COLO829 (cell line): Measurements from ENCODE around the gene TELO2.
"Not testable (repeated sequence)": the region's sequence is repeated elsewhere in the genome, so short reads cannot be mapped to it uniquely, and the experiment has no call there.

Experiments
- DNase-seq: peaks from one replicate; pipeline ENCODE4 v3.0.0; 2012; ENCODE audit warnings: low spot score

The TELO2 gene

DNA sequence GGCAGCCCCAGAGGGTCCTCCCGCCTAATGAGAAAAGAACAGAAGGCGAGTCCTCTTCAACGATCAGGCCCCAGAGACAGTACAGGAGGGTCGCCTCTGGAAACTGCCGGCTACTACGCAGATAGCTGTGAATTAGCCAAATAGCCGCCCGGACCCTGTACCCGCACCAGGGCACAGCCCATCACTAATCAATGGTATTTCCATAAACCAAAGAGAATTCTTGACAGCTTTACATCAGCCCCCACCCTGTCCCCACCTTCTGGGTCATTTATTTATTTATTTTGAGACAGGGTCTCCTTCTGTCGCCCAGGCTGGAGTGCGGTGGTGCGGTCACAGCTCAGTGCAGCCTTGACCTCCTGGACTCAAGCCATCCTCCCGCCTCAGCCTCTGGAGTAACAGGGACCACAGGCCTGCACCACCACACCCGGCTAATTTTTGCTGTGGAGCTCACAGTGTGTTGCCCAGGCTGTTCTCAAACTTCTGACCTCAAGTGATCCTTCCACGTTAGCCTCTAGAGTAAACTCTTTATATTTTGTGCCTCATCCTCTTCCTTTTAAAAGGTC, 17.5 kb upstream of the TELO2 start:
- no peak for DNase-seq

DNA sequence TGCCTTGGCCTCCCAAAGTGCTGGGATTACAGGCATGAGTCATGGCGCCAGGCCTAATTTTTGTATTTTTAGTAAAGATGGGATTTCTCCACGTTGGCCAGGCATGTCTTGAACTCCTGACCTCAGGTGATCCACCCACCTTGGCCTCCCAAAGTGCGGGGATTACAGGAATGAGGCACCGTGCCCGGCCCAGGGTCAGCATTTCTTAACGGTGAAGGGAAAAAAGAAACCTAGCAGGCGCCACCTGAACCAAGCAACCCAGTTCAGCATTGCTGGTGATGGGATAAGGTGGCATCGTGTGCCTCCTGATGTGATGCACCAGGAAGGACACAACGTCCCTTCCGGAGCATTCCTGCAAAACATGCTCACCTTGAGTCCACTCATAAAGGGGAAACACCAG, 16.1 kb upstream of the TELO2 start:
- DNase-seq = no peak

DNA sequence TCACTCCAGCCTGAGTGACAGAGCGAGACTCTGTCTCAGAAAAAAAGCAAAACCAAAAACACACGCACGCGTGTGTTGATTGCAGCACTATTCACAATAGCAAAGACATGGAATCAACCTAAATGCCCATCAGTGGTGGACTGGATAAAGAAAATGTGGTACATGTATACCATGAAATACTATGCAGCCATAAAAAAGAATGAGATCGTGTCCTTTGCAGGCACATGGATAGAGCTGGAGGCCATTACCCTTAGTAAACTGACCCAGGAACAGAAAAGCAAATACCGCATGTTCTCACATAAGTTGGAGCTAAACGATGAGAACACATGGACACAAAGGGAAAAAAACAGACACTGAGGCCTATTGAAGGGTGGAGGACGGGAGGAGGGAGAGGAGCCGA, 14.2 kb upstream of the TELO2 start:
- not testable (repeated sequence) for DNase-seq

DNA sequence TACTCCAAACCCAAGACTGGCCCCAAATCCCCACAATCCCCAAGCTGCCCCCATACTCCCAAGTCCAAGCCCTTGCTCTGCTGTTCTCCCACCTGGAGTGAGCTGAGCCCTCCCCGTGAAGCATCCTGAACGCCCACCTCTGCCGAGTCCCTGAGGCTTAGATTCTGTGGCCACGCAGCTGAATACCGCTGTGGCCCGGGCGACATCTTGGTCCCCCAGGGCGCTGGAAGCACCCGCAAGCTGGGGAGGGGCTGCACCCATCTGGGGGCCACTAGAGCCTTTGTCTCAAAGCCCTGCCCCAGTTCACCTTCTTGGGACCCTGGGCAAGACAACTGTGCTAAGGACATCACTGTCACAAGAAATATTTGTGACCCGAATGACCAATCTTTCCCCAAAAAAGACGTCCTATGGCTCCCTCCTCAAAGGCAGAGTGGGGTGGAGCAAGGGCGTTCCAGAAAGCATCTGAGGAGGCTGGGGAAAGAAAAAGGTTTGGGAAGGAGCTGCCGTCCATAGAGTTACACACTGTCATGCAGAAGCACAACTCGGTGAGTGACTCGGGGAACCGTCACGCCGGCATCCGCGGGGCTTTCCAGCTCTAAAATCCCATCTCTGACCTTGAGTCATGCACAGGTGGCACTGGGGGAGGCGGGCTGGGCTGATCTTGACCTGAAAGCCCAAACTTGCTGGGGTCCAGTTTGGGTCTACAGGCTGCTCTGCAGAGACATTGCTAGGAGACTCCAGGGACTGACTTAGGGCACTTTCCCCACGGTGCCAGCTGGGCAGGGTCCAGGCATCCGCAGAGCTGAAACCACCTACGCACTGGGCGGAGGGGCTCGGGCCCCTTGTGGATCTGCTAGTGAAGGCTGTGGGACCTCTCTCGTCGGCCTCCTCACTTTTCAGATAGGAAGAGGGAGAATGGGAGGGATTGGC, 11.0 kb upstream of the TELO2 start:
- DNase-seq = no peak

DNA sequence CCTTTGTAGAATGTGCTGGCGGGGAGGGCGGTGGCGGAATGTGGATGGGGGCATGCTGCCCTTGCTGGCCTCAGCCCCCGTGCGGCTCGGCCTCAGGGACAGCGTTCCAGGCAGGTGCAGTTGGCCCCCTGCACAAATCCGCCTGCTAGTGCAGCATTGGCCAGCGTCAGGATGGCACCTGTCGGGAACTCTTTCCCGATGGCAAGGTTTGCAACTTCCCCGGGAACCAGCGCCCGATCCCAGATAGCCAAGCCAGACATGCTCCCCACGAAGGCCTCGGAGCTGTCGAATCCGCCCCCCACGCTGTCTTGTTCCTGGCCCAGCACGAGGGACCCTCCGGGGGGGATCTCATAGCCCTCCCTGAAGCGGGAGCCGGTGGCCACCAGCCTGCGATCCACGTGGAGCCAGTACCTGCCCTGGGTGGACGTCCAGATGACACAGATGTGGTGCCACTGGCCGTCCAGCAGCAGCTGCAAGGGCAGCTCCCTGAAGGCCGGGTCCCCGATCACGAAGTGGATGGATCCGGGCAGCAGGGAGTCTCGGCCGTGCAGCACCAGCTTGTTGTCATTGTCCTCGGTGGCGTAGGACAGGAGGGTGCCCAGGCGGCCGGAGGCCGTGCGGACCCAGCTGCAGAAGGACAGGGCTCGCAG, 7.2 kb upstream of the TELO2 start:
- no peak for DNase-seq

DNA sequence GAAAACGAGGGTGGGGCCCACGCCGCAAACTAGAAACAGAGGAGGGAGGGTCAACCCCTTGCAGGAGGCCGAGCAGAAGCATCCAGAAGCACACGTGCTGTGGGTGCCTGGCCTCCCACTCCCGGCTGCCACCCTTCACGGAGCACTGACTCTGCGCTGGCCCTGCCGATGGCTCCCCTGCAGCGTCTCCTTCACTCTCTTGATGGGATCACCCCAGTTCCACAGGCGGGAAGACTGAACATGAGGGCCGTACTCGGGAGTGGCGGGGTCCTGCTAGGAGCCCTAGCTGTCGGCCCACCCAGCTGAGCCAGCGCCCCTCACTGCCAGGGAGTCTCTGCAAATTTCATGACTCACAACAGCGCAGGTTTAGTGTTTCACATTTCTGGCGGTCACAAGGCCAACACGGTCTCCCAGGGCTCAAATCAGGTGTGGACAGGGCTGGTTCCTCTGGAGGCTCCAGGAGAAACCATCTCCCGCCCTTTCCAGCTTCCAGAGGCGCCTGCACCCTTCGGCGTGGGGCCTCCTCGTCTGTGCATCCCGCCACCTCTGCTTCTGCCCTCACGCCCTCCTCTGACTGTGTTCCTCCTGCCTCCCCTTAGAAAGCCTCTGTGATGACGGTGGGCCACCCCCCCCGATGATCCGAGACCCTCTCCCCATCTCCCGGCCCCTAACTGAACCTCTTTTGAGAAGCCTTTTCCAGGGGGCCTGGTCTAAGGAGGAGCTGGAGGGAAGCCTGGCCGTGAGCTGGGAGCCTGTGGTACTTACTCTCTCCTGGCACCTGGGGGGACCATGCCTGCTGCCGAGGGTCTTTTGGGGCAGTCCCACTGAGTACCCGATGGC, 6.4 kb upstream of the TELO2 start:
- no peak for DNase-seq

DNA sequence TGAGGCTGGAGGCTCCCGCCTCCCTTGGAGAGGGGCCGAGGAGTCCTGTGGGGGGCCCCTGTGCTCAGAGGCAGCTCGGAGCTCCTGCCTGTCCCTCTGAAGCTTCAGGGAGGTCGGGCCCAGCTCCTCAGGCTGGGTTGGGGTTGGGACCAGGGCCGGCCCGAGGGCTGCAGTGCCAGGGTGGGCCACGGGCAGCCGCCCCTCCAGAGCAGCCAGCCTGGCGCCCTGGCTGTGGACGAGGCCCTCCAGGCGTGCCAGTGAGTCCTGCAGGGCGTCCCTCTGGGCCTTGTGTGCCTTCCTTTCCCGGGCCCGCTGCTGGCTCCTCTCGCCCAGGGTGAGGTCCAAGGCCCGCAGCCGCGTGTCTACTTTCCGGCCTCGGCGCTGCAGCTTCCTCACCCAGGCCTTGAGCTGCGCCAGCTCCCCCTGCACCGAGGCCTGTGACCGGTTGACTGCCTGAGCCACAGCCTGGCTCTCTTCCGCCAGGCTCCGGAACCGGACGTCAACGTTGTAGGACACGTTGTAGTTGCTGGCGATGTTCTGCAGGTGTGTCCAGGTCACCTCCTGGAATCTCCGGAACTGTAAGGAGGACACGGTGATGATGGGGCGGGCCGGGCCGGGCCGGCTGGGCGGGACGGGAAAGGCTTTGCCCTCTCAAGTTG, 5.6 kb upstream of the TELO2 start:
- no peak for DNase-seq

DNA sequence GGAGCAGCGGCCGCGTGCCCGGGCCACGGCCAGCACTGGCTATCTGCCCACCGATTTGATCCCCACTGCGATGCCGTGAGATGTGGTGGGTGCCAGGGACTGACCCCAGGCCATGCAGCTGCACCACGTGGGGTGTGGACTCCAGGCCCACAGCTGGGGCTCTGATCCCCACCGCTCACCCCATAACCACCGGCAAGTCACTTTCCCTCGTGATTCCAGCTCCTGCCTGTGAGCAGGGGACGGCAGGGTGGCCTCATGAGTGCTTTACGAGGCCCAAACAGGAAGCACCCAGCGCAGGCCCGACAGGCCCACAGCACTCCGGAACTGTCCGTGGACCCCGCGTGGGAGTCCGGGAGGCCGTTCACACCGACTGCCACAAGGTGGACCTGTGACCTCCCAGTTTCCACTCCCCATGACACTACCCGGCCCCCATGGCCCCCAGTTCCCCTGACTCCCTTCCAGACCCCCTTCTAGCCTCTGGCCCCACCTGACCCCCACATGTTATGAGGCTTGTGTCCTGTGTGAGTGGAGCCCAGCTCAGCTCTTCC, 5.0 kb upstream of the TELO2 start:
- no peak for DNase-seq

DNA sequence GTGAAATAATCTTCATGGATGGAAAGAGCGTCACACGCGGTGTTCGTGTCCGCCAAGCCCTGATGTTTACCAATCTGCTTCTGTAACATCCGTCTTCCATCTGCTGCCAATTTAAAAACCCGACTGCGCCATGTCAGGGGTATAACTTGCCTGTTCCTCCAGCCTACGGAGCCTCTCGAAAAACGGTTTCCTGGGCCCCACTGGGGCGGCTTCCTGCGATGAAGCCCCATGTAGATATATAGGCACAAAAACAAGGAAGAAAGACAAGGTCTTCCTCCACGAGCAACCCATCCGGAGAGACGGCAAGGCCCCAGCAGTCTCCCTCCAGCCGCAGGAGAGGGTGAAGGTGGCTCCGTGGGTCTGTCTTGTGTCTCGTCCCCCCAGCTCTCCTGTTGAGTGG, 4.5 kb upstream of the TELO2 start, which contains the start of gene PTX4:
PTX4 (minus strand) TSS at position 326 of the 400 bp plus-strand sequence; CDS start at position 291, 35 bp downstream.
- DNase-seq = no peak

DNA sequence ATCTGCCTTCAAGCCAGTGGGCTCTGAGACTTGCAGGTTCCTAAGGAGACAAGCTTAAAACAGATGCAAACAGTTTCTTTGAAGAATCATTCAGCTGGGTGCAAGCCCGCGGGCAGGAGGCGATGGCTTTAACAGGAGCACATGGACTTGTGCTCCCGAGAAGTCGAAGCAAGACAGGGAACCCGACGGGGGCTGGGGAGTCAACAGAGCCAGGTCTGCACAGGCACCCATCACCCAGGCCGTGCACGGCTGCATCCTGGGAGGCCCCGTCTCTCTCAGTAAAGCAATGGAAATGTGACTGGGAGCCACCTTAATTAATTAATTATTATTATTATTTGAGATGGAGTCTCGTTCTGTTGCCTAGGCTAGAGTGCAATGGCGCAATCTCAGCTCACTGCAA, 4.1 kb upstream of the TELO2 start:
- DNase-seq = no peak

DNA sequence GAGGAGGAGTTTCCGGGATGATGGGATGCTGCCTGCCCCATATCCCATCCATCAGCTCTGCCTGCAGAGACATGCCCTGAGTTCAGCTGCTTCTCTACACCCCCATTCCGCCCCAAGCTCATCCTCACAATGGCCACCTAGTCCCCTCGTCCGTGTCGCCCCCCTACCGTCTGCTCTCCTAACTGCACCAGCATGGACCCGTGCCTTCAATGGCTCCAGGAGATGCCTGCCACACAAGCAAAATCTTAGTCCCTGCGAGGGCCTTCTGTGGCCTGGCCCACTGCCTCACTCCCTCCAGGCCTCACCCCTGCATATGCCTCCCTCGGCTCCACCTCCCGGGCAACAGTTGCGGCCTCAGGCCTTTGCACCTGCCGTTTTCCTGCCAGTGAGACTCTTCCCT, 1.8 kb upstream of the TELO2 start:
- no peak for DNase-seq

DNA sequence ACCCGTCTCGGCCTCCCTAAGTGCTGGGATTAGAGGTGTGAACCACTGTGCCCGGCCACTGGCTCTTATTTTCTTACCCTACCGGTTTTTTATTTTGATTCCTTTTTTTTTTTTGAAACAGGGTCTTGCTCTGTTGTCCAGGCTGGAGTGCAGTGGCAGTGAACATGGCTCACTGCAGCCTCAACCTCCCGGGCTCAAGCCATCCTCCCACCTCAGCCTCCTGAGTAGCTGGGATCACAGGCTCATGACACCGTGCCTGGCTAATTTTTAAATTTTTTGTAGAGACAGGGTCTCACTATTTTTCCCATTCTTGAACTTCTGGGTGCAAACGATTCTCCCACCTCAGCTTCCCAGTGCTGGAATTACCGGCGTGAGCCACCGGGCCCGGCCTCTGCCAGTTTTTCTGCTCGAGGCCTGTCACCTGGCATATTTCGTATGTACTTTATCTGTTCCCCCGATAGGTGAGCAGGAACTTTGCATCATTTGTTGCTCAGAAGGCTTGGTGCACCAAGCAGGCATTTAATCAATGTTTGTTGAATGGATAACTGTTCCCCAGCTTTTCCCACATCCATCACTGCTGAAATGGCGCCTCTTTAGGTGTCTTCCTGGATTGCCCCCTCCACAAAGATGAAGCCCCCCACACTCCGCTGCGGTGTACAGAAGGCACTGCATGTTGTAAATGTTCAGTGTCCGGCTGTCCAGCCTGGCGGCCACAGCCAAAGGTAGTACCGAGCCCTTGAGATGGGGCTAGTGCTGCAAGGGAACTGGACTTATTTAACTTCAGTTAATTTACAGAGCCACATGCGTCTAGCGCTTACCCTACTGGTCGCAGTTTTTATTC, 858 bp upstream of the TELO2 start:
- no peak for DNase-seq

DNA sequence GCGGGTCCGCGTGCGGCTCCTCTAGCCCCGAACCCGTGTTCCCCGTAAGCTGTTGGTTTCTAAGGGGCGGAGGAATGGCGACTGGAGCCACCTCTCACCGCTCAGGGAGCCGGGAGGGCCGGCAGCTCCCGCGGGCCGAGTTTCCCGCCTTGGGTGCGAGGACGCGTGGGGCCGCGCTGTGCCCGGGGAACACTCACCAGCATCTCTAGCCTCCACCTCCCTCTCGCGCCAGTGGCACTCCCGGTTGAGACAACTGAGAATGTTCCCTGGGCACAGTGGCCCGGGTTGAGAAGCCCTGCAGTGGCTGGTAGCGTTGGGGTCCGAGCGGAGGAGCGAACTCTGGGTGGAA, 560 bp downstream of the TELO2 start:
- DNase-seq = no peak

DNA sequence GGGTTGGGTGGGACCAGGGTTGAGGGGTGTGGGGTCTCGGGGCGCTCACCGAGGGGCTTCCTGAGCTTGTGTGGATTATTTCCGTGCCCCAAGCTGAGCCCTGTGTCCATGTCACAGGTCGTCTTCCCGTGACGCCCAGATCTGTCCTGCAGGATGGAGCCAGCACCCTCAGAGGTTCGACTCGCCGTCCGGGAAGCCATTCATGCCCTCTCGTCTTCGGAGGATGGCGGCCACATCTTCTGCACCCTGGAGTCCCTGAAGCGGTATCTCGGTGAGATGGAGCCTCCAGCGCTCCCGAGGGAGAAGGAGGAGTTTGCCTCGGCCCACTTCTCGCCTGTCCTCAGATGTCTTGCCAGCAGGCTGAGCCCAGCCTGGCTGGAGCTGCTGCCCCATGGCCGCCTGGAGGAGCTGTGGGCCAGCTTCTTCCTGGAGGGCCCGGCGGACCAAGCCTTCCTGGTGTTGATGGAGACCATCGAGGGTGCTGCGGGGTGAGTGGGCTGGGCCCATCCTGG, 1.0 kb downstream of the TELO2 start:
- peak; percentile 75 for DNase-seq

DNA sequence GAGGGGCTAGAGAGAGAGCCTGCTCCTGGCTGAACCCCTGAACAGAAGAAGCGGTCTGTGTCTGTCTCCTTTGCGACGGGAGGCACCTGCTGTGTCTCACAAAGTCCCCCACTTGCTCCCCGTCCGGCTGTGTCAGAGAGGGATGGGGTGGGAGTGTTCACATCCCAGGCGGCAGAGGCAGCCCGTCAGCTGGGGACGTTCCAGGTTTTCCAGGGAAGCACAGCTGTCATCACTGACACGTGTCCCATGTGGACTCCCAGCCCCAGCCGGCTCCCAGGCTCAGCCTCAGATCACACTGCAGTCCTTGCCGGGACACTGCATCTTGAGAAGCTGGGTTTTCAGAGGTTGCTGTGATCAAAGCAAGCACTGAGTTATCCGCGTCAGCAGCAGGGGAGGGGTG, 1.6 kb downstream of the TELO2 start:
- no peak for DNase-seq

DNA sequence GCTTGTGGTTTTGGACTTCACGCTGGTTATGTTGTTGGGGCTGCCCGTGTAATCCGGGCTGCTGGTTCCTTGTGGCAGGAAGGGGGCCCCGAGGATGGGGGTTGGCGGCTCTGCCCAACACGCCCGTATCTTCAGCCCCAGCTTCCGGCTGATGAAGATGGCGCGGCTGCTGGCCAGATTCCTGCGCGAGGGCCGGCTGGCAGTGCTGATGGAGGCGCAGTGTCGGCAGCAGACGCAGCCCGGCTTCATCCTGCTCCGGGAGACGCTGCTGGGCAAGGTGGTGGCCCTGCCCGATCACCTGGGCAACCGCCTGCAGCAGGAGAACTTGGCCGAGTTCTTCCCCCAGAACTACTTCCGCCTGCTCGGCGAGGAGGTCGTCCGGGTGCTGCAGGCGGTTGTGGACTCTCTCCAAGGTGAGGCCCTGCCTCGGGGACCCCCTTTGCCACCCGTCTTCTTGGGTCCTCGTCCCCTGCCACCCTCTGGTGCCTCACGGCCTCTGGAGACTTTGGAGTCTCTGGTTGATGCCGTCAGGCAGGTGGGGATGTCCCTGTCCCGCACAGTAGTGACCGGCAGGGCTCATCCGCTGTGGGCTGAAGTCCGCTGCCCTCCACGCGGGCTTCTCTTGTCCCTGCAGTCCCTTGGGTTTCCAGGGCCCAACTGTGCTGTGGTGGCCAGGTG, 2.2 kb downstream of the TELO2 start:
- no peak for DNase-seq

DNA sequence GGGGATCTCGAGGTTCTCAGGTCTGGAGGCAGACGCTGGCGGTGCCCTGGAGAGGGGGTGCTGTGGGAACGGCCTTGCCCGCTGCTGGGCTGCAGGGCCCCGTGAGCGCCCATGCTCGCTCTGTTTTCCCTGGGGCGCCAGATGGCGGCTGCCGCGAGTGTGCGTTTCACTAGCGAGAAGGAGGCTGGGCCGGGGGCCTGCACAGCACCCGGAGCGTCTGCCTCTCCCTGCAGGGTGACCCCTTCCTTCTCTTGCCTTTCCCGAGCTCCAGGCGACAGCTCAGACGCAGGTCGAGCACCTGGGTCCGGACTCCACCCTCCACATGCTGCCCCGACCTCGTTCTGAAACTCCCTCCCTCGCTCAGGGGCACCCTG, 2.7 kb downstream of the TELO2 start:
- DNase-seq = no peak

DNA sequence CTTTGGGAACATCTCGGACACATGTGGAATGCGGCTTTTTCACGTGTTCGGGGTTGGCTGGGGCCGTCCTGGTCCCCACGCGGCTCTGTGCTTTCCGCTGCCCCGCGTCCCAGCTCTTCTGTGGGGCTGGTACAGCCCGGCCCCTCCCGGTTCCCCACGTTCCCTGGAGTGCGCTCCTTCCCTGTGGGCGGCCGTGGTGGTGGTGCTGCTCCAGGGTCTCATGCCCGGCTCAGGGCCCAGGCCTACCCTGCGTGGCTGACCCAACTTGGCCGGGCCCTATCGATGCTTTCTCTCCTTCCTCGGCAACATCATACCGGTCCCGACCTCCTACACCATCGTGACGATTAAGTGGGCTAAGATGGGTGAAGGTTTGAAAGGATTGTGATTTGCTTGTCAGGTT, 3.3 kb downstream of the TELO2 start:
- no peak for DNase-seq

DNA sequence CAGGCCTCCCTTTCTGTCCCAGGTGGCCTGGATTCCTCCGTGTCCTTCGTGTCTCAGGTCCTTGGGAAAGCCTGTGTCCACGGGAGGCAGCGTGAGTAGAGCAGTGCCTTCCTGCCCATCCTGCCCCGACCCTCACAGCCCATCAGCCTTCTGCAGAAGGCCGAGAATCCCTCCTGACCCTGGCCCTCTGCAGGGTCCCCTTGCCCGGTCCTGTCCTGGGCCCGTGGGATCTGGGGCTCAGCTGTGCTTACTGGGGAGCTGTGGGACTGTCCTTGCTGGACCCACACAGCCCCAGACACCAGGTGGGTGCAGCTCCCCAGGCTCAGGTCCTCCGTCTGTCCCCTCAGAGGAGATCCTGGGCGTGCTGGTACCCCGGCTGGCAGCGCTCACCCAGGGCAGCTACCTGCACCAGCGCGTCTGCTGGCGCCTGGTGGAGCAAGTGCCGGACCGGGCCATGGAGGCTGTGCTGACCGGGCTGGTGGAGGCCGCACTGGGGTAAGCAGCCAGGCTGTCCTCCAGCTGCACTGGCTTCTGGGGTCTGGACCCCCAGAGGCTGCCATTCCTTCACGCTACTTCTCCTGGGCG, 3.9 kb downstream of the TELO2 start:
- DNase-seq = no peak
